Activated CD4-positive, alpha-beta T cell treated with anti-CD3 and anti-CD28 coated beads for 24 hours (primary cell): ENCODE results near the gene ARHGEF7.

Experiments used
- DNase-seq, 2 donors: peaks; one replicate each; pipeline ENCODE4 v3.0.0-alpha.2; 2020; ENCODE audit warnings: low read depth in 2 of 2

The ARHGEF7 gene

DNA sequence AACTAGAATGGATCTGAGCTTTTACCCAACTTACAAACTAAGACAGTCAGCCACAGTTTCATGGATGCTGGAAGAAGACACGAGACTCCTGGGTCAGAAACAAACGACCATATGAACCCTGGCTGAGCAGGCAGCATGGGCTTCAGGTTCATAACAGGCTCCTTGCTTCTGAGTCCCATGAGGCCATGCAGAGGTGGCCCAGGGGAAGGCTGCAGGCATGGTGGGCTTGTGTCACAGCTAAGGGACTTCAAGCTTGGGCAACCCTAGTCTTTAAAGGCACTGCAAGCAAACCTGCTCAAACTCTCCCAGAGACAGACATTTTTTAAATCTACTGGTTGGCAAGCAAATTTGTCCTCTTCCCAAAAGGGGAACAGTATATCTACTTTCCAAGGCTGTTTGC is 5.1 kb upstream of the ARHGEF7 start:
- no peak for DNase-seq

DNA sequence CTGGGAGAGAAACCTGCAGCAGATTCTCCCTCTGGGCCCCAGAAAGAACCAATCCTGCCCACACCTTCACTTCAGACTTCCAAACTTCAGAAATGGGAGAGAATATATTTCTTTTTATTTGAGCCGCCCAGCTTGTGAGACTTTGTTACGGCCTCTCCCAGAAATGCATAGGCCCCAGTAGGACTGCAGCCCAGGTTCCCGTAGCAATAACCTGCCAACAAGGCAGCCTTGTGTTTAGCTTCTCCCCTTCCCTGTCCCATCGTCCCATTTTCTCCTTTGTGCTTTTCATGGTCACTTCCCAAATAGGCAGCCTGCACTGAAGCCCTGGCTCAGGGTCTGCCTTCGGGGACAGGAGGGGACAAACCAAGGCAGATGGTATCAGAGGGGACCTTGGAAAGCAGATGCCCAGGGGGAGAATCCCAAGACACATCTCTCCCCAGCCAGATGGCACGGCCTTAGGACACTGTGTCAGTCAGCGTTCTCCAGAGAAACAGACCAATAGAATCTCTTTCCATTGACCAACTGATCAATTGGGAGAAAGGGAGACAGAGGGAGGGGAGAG is 3.7 kb upstream of the ARHGEF7 start:
- no peak for DNase-seq

DNA sequence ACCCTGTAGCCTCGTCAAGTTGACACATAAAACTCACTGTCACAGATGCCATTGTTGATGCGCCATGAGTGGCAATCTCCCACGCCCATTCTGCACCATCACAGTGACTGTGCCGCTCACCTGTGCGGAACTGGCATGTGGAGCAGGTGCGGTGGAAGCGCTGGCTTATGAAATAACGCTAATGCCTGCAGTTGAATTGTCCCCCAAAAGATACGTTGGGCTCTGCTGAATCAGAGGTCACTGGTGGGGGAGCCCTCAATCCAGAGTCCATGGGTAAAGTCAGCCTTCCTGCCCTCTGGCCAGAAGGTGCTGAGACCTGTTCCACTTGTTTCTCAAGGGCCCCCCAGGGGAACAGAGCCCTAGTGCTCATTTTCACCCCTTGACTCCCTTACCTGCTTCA is 2.9 kb upstream of the ARHGEF7 start:
- no peak for DNase-seq

DNA sequence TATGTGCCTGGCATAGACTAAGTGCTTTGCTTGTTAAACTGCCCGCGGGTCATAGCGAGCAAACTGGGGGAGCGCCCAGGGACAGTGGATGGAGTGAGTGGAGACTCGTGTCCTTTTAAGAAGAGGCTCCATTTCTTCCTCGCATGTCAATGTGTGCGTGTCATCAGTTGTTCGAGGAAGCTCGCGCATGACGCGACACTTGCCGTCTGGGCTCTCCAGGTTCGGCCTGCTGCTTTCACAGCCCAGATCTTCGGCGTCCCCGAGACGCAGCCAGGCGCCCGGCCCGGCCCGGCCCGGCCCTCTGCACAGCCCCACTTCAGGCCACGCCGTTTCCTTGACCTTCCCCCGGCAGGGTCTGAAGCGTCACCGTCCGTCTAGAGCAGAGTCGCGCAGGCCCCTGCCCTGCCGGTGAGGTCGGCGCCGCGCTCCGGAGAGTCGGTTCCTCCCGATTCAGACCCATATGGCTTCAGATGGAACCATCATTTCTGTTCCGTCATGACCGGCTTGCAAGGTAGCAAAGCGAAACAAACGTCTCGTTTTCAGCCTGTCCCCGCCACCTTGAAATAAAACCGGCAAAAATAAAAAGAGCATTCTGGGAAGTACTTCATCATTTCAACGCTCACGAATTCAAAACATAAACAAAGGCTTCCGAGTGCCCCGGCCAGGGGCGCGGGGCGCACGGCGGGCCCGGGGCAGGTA is 599 bp upstream of the ARHGEF7 start:
- DNase-seq = no peak

DNA sequence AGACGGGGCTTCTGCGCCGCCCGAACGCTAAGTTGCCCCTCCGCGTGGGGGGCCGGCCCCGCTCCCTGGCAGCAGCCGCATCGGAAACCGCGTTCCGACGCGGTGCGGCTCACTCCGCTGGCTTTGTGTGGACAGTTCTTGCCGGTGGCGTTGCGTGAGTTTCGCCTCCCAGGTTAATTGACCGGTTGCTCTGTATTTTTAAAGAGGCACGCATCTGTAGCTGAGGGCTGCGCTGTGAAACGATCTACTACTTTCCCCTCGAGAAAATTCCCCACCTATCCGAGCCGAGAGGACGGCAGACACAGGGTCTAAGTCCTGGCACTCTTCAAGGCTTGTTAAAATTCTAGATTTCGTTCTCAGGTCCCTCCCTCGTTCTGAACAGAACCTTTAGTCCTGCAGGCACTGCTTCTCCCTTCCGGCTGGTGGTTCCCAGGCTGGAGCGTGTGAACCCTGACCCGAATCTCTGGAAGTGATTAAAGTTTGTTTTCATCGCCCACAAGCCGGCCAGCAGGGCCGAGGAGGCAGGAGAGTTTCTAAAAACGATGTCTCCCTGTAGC is 933 bp downstream of the ARHGEF7 start:
- no peak for DNase-seq

DNA sequence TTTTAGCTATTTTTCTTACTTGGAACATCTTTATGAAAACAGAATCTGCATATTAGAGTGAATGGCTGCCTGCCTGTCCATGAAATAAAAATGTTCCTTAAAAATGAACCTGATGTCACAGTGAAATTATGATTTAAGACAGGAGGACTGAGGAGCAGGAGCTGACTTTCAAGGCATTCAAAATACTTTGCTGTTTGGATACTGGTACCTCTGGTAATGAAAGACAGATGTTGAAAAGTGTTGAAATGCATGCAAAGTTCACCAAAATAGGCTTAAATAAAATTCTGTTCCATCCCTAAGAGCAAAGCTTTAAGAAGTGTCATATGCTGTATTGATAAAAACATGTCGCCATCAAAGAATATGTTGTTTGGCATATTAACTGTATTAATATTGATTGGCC is 1.7 kb downstream of the ARHGEF7 start:
- DNase-seq = no peak

DNA sequence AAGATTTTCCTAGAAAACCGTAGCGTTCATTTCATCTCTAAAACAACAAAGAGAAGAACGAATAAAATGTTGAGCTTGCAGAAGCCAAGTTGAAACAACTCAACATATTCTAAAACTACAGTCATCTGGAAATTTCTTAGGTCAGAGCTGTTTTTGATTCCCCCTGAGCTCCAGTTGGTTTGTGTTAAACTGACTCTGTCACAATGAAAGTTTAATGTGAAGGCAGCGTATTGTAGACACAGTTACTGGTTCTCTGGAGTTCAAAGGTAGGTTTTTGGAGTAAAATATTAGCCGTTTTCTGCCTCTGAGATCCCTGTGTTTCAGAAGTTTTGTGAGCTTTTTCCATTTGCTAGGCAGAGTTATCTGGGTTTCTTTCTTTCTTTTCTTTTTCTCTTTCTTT is 2.2 kb downstream of the ARHGEF7 start:
- no peak for DNase-seq

DNA sequence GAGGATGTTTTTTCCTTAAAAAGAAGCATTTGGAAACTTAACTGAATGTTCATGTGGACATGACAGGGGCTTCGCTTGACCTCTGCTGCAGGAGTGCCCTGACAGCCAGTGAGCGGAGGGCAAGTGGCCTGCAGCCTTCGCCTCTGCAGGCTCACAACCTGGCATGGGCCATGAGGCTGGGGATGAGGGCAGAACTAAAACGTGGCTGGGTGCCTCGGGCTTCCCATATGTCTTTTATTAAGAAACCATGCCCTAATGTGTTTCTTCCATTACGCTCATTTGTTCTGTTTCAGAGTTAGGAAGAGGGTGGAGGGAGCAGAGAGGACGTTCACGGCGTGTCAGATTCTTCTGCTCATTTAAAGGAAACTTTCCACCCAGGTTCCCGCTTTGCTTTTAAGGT is 2.9 kb downstream of the ARHGEF7 start:
- no peak for DNase-seq

DNA sequence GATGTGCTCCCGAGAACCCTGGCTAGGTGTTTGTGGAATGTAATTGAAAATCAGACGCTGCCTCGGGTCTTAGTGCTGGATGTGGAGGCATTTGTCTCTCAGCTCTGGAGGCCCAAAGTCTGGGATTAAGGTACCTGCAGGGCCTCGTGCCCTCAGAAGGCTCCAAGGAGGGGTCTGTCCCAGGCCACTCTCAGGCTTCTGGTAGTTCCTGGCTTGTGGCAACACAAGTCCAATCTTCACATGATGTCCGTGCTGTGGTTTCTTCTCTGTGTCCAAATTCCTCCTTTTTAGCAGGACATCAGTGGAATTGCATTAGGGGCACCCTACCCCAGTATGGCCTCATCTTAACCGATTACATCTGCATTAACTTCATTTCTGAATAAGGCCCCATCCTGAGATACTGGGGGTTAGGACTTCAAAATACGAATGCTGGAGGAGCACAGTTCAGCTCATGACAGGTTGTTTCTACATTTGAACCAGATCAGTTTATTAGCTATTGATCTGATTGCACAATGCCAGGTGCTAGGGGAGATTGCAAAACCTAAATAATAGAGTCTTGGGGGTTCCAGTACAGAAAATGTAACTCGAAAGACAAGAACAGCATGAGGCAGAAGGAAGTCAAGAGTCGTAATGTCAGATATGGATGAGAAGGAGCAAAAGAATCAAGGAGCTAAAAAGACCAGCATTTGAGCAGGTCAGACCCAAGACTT is 3.9 kb downstream of the ARHGEF7 start:
- DNase-seq = no peak

DNA sequence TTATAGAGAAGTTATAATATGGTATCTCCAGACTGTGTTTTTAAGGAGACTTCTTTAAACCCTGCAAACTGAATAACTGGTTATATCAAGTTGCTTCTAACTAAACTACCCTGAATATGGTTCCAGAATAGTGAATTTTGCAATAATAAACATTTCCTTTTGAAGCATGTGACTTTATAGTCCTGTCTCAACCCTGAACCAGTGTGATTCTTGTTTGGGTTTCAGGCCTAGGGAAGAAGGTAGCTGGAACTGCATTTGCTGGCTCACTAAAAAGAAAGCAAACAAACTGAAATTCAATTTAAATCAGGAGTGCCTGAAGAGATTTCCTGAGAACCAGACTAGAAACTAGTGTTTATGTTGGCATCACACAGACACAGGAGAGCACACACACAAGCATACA is 4.9 kb downstream of the ARHGEF7 start:
- DNase-seq = no peak

DNA sequence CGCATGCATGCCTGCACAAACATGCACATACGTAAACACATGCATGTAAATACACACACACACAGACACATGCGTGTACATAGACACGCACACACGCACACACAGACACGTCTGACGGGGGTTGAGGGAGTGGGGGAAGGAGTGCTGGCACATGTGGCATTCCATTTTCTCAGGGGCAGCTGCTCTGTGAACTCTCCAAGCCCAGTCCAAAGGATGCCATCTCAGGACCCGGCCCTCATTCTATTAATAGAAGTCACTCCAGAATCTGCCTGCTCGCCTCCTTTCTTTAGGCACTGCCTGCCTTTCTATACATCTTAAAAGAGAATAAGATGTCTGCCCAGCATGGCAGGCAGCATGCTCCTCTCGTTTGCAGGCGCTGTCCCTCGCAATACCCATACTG is 5.3 kb downstream of the ARHGEF7 start:
- DNase-seq = no peak

DNA sequence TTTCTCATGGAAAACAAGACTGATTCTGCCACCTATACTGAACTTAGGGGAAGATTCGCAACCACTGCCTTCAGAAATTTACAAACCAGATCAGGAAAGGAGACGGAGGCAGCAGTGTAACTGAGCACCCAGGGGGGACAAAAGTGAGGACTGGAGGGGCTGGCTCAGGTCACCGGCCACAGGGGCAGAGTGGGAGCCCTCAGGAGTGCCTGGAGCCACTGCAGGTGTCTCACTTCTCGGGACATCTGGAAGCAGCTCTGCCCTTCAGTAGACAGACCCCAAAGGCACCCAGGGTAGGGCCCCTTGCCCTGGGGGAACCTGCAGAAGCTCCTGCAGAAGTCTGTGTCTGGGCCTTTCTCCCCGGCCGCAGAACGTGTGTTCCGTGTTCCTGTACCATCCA is 5.8 kb downstream of the ARHGEF7 start:
- DNase-seq = no peak

DNA sequence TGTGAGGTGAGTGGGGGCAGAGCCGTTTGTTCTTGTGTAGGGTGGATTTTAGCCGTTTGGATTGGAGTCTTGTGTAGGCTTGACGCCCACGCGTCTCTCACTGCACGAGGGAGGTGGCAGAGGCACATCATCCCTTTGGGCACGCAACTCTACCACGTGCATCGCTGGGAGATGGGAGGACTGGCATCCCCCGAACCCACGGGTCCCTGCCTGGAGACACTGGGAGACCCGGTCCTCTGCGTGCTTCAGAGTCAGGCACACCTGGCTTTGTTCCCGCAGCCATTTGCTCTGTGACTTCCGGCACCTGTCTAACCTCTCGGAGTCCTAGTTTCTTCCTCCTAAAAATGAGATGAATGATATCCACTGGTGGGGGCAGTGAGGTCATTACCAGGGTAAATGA is 6.4 kb downstream of the ARHGEF7 start:
- no peak for DNase-seq

DNA sequence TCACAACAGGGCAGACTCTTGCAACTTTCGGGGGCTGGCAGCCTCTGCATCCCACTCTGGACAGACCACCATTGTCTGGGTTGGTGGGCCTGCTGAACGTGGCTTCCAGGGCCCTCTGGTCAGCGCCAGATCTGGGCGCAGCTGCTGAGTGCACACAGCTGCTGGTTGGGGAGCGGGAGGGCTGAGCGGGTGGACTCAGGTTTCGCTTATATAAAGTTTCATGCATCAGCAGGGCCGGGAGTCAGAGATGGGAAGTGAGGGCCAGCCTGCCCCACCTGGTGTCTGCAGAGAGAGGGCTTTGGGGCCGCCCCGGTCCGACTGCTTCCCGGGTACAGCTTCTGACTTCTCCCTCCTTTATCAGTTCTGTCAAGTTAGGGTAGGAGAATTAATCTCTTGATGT is 6.9 kb downstream of the ARHGEF7 start:
- DNase-seq = no peak

DNA sequence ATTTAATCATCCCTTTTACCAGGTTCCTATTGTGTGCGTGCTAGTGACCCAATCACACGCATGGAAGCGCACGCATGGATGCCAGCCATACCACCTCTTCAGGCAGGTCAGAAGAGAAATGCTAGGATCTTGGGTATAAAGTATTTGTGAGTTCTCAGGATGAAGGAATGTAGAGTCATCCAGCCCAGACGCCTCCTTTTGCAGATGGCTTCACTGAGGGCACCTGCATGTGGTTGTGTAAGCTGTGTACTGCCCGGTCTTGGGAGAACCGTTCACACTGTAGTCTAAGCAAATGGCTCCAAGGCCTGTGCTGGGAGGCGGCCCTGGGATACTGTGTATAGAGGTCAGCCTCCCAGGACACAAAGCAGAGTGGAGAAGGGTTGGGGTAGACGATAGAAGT is 7.5 kb downstream of the ARHGEF7 start:
- no peak for DNase-seq

DNA sequence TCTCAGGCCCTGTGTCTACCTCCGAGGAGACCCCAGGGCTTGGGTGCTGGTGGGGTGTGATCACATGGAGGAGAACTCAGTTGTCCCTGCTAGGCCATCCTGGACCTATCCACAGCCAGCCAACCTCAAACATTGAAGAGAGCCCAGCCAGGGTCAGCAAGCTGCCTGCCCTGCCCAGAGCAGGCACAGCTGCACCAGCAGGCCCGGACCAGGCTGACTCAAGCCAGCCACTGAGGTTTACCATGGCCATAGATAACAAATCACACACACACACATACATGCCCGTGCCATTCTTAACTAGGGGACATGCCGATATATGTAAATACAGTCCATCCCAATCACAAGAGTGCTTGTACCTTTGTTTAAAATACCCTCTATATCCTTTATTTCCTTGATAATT is 8.1 kb downstream of the ARHGEF7 start:
- no peak for DNase-seq

DNA sequence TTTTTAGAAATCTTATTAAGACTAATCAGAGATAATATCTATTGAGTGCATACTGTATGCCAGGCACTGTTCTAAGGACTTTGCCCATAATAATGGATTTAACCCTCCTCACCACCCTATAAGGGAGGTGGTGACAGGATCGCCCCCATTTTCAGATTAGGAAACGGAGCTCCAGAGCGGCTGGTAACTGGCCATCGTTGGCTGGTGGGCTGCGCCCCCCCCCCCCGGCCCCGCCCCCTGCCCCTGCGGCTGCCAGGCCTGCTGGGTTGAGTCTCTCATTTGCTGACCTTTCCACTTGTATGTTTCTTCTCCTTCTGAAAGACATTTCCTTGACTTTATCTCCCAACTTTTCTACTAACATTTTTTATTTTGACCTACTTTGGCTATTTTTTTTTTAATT is 8.5 kb downstream of the ARHGEF7 start:
- DNase-seq = no peak

DNA sequence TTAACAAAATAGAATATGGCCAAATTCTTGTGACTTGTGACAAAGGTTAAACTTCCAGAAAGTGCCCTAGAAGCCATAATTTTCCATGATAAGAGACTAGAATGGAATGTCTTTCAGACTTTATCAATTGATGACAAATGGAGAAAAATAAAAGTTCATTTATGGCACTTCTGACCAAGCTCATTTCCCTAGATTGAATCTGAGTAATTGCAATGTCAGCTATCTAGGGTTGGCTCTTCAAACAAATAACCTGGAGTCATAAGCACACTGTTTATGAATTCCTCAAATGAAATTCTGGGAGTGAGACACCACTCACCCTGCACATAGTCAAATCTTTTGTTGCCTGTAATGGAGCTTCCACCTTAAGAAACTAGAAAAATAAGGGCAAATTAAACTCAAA is 11.4 kb downstream of the ARHGEF7 start:
- no peak for DNase-seq

DNA sequence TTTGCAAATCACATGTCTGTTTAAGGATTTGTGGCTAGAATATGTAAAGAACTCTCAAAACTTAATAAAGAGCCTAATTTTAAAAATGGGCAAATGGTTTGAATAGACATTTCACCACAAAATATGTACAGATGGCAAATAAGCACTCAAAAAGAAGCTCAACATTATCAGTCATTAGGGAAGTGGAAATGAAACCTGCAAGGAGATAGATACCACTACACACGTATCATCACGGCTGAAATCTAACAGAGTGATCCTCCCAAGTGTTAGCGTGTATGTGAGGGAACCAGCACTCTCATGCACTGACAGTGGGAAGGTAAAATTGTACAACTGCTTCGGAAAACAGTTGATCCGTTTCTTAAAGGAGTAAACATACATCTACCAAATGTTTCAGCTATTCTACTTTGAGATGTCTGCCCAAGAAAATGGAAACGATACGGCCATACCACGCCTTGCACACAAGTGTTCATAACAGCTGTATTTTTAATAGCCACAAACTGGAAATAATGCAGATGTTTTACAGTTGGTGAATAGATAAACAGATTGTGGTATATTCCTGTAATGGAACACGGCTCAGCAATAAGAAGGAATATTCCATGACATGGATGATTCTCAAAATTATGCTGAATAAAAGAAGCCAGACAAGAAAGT is 14.5 kb downstream of the ARHGEF7 start:
- no peak for DNase-seq

DNA sequence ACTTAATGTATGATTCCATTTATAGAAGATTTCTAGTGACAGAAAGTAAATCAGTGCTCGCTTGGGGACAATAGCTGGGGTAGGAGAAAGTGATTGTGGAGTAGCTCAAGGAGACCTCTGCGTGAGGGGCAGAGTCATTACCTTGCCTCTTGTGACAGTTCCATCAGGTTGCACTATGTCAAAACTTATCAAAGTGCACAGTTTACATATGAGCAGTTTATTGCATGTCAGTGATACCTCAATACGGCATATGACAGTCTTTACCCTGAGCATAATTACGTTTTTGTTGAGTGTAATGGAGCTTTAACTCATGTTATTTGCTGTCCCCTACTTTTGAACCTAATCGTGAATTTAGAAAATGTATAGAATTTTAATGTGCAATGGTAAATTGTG is 15.0 kb downstream of the ARHGEF7 start:
- no peak for DNase-seq

DNA sequence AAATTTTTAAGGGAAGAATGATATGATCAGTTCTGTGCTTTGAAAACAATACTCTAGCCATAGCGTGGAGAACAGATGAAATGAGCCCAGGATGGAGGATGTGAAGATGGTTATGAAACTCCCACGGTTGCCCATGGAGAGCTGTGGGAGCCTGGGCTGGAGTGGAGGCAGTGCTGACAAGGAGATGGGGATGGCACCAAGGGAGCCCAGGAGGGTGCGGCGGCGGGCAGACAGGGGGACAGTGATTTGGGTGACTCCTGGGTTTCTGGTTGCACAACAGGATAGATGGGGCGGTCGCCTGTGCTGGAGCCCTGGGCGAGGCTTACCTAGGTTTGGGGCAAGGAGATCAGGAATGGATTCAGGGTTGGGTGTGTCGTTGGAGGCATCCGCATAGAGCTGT is 15.9 kb downstream of the ARHGEF7 start:
- no peak for DNase-seq

DNA sequence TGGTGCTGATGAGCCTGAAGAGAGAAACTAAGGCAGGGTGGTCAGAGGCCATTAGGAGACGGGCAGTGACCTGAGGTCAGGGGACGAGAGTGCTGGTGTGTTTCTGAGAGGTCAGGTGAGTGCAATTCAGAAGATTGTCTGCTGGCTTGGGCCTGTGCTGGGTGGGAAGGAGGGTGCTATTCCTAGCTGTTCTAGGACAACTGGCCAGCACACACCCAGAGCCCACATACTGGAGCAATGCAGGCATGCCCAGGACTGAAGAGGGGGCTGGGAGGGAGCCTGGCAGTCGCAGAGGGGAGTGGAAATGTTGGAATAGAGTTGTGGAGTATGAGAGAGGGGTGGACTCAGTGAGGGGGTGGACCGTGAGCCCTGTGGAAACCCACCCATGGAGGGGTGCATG is 16.5 kb downstream of the ARHGEF7 start:
- DNase-seq = no peak

DNA sequence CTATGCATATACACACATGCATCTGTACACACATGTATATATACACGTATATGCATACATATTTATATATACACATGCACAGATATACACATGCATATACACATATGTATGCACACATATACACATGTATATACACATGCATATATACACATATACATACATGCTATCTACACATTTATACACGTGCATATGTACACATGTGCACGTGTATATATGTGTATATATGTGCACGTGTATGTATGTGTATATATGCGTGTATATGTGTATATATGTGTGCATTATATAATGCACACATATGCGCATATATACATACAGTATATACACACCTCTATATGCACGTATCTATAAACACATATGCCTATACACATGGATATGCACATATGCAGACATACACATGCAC is 17.8 kb downstream of the ARHGEF7 start:
- no peak for DNase-seq
